ENCODE results near the gene TM9SF4.
"Not testable (repeated sequence)": the region's sequence is repeated elsewhere in the genome, so short reads cannot be mapped to it uniquely, and the experiment has no call there.

TM9SF4 gene

DNA sequence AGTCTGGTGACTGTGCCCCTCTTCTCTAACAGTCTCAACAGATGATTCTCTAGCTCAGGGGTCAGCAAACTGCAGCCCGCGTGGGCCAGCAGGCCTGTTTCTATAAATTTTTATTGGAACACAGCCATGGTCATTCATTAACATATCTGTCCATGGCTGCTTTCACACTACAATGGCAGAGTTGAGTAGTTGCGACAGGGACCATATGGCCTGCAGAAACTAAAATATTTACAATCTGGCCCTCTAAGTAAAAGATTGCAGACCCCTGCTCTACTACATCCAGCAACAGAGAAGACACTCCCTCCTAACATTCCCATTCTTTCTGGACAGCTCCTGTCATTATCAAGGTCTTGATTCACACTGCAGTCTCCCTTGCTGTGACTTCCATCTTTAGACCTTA, 52.8 kb downstream of the TM9SF4 start:
- DNase-seq (ENCODE audit: insufficient read length, low spot score), result no peak
- TF ChIP-seq, protein P1, sequence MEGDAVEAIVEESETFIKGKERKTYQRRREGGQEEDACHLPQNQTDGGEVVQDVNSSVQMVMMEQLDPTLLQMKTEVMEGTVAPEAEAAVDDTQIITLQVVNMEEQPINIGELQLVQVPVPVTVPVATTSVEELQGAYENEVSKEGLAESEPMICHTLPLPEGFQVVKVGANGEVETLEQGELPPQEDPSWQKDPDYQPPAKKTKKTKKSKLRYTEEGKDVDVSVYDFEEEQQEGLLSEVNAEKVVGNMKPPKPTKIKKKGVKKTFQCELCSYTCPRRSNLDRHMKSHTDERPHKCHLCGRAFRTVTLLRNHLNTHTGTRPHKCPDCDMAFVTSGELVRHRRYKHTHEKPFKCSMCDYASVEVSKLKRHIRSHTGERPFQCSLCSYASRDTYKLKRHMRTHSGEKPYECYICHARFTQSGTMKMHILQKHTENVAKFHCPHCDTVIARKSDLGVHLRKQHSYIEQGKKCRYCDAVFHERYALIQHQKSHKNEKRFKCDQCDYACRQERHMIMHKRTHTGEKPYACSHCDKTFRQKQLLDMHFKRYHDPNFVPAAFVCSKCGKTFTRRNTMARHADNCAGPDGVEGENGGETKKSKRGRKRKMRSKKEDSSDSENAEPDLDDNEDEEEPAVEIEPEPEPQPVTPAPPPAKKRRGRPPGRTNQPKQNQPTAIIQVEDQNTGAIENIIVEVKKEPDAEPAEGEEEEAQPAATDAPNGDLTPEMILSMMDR (IDR thresholded peaks at IDR 0.05; ENCODE audit: insufficient read depth, missing control alignments), result no peak
- FAIRE-seq, result no peak

DNA sequence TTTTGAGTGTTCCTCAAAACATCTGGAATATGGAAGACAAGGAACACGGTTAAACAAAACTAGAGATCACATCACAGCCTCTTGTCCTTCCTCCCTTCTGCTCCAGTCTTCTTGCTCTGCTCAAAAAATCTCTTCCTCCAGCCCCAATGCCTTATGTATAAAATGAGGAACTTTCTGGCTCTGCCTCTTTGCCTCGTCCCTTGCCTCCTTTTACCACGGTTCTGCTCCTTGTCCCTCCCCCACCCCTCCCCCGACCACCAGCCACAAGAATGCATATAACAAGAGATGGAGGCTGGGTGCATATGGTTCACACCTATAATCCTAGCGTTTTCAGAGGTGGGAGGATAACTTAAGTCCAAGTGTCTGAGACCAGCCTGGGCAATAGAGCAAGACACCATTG, 54.4 kb downstream of the TM9SF4 start:
- FAIRE-seq, result no peak
- TF ChIP-seq, protein P1 (IDR thresholded peaks at IDR 0.05; ENCODE audit: insufficient read depth, missing control alignments), result no peak

DNA sequence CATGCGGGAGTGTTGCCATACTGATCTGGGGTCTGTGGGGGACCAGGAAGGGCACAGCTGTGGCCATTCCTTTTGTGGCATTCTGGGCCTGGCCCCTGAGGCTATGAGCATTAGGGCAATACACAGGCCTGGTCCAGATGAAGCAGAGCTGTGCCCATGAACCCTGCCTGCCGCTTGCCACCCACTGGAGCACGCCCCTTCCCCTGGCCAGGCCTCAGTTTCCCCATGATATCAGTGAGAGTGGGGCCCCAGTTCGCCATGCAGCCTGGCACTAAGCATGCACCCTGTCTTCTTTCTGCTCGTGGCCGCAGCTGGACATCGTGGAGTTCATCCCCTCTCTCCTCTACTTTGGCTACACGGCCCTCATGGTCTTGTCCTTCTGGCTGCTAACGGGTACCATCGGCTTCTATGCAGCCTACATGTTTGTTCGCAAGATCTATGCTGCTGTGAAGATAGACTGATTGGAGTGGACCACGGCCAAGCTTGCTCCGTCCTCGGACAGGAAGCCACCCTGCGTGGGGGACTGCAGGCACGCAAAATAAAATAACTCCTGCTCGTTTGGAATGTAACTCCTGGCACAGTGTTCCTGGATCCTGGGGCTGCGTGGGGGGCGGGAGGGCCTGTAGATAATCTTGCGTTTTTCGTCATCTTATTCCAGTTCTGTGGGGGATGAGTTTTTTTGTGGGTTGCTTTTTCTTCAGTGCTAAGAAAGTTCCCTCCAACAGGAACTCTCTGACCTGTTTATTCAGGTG, 55.6 kb downstream of the TM9SF4 start:
- FAIRE-seq (no peak), DNase-seq (ENCODE audit: insufficient read length, low spot score) (no peak)
- TF ChIP-seq, protein P1 (IDR thresholded peaks at IDR 0.05; ENCODE audit: insufficient read depth, missing control alignments), result no peak

More for the DNA sequence above, 54.4 kb downstream of the TM9SF4 start:
- DNase-seq (ENCODE audit: insufficient read length, low spot score), result no peak

DNA sequence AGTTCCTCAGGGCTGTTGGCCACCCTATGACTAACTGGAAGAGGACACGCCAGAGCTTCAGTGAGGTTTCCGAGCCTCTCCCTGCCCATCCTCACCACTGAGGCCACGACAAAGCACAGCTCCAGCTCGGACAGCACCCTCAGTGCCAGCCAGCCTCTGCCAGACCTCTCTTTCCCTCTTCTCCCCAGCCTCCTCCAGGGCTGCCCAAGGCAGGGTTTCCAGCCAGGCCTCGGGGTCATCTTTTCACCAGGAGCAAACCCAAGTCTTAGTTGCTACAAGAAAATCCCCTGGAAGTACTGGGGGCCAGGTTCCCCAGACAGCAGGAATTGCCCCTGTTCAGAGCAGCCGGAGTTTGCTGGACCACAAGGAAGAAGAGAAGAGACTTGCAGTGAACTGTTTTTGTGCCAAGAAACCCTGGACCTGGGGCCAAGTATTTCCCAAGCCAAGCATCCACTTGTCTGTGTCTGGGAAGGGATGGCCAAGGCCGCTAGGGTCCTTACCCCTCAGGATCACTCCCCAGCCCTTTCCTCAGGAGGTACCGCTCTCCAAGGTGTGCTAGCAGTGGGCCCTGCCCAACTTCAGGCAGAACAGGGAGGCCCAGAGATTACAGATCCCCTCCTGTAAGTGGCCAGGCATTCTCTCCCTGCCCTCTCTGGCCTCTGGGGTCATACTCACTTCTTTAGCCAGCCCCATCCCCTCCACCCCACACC, 56.5 kb downstream of the TM9SF4 start:
- TF ChIP-seq, protein P1 (IDR thresholded peaks at IDR 0.05; ENCODE audit: insufficient read depth, missing control alignments), result no peak
- DNase-seq (ENCODE audit: insufficient read length, low spot score) (no peak), FAIRE-seq (no peak)

DNA sequence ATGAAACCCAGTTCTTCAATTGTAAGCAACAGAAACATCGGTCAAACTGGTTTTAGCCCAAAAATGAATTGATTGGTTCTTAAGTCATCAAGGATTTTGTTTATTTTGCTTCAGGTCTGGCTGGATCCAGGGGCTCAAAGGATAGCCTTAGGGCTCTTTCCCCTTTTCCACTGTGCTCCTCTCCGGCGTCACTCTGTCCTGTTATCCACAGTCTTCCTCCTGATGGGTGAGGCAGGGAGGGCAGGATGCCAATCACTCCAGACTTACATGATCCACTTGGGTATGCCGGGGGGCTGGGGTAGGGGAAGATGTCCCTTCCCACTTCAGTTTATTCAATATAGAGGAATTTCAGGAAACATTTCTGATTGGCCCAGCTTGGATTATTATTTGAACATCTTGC, 58.0 kb downstream of the TM9SF4 start:
- FAIRE-seq (no peak), DNase-seq (ENCODE audit: insufficient read length, low spot score) (no peak)
- TF ChIP-seq, protein P1 (IDR thresholded peaks at IDR 0.05; ENCODE audit: insufficient read depth, missing control alignments), result no peak

DNA sequence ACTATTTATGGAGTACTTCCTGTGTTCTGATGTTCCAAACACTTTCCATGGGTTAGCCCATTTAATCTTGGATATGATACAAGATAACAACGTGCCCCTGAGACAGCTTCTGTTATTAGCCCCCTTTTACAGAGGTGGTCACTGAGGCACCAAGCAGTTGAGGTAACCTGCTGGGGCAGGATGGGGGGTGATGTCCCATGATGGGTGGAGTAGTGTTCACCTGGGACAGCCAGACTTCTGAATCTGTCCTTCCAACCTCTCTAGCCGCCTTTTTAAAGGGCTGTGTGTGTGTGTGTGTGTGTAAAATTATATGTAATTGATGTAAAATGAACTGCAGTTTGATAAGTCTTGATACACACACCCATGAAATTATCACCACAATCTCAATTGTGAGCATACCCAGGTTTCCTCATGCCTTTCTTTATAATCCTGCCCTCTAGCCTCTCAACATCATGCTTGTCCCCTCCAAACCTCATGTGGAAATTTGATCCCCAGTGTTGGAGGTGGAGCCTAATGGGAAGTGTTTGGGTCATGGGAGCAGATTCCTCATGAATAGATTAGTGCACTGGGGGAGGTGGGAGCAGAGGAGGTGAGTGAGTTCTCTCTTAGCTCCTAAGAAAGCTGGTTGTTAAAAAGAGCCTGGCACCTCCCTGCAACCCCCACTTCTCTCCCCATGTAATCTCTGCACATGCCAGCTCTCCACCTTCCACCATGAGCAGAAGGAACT, 58.8 kb downstream of the TM9SF4 start:
- TF ChIP-seq, protein P1 (IDR thresholded peaks at IDR 0.05; ENCODE audit: insufficient read depth, missing control alignments), result no peak
- no peak for DNase-seq (ENCODE audit: insufficient read length, low spot score)
- no peak for FAIRE-seq

DNA sequence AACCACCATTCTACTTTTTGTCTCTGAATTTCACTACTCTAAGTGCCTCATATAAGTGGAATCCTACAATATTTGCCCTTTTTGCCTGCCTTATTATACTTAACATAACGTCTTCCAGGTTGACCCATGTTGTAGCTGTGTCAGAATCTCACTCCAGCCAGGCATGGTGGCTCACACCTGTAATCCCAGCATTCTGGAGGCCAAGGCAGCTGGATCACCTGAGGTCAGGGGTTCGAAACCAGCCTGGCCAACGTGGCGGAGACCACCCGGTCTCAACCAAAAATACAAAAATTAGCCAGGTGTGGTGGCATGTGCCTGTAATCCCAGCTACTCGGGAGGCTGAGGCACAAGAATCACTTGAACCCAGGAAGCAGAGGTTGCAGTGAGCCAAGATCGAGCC, 68.2 kb downstream of the TM9SF4 start:
- FAIRE-seq; DNase-seq (ENCODE audit: insufficient read length, low spot score): not testable (repeated sequence)
